Activated CD8-positive, alpha-beta T cell treated with anti-CD3 and anti-CD28 coated beads, Interleukin-2, amount 10 ng/mL, durations not matched to agents 7 days and 5 days (primary cell): ENCODE measurements around the gene CES4A. TPM values are rescaled to one million over a fixed set of nuclear protein-coding genes. Genes with fewer than 3 reads are reported as not detected.

Experiments used
- ATAC-seq: fragments of 150-1000 bp; cut with Tn5 transposase; one replicate; pipeline ENCODE4 v1.10.0; 2021; ENCODE audit warnings: moderate library complexity
- CTCF ChIA-PET: fragments of 350-600 bp; sonication (Branson Sonifier 250); formaldehyde crosslinking; loops from one replicate; lab custom pipeline; 2021; ENCODE audit warnings: antibody characterized with exemption; lab: Charles Lee
- POLR2A ChIA-PET: fragments of 350-600 bp; sonication (Branson Sonifier 250); formaldehyde crosslinking; loops from one replicate; lab custom pipeline; 2021; ENCODE audit warnings: antibody characterized with exemption; lab: Charles Lee
- DNase-seq: peaks from one replicate; pipeline ENCODE4 v3.0.0-alpha.2; 2020
- H3K27ac Mint-ChIP-seq: one replicate; pipeline ENCODE4 v1.8.0; 2021; ENCODE audit warnings: mild to moderate bottlenecking, mixed read lengths
- H3K27me3 Mint-ChIP-seq: one replicate; pipeline ENCODE4 v1.8.0; 2021; ENCODE audit warnings: low read depth, mixed read lengths
- H3K36me3 Mint-ChIP-seq: one replicate; pipeline ENCODE4 v1.8.0; 2021; ENCODE audit warnings: low read depth, mixed read lengths
- H3K4me1 Mint-ChIP-seq: one replicate; pipeline ENCODE4 v1.8.0; 2021; ENCODE audit warnings: low read depth, mixed read lengths
- H3K4me3 Mint-ChIP-seq: one replicate; pipeline ENCODE4 v1.8.0; 2021; ENCODE audit warnings: mild to moderate bottlenecking, mixed read lengths
- H3K9me3 Mint-ChIP-seq: one replicate; pipeline ENCODE4 v1.8.0; 2022; ENCODE audit warnings: mixed read lengths; ENCODE audit not compliant: insufficient read depth
- total RNA-seq, 2 experiments: library from RNA; stranded (reverse); gene quantifications; one replicate each; pipeline ENCODE4 v1.2.3, GENCODE V29; 2021

The CES4A gene
- total RNA-seq, 2 experiments from 2014 or later, result 10.5 to 12.0 TPM

DNA sequence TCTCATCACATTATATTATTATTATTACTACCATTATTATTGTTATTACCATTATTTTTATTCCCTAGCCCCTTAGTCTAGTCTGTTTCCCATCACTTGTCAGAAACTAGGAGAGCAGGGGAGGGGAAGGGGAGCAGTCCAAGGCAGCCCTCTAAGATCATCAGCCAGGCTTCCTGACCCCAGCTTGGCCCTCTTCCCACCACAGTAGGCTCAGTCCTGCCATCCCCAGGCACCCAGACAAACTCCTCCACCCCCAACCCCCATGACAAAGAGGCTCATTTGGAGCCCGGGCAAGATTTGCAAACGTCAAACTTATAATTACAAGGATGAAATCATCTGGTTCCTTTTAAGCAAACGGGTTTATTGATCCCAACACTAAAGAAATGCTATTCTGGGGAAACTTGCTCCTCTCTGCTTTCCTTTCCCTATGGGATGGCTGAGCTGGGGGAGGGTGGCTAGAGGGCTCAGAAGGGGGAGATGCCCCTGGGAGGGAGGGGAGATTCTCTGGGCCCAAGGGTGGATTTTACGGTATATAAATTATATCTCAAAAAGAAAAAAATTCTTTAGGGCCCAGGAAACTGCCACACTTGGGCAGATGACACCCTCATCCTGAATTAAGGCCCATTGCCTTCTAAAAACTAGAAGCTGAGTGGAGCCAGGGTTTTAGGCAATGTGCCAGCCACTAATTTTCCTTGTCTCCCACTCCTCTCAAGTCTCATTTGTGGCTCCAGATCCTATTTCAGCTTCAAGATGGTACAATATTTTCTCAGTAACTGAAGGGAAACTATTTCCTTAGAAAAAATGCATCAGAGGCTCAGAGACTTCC is 36.2 kb downstream of the CES4A start:
- DNase-seq, result peak; percentile 17
- no peaks in the 10 kb centered on the region for H3K9me3 Mint-ChIP-seq
- peaks cover 32% of the 10 kb centered on the region for H3K4me1 Mint-ChIP-seq
- ChIA-PET CTCF (interaction anchor here (1.1 to 4.3 kb wide), 6 partner anchors 11 to 136 kb away, joined by 3 to 17 read pairs (median 4); partner anchors contain the start of genes FBXL8 and TRADD), POLR2A (interaction anchor here (0.6 kb wide), 1 partner anchor 11 kb away, joined by 3 read pairs; no protein-coding TSS in a partner anchor)
- no peak overlapping the region for H3K4me3 Mint-ChIP-seq
- no peaks in the 10 kb centered on the region for H3K27me3 Mint-ChIP-seq
- peak overlapping the region; percentile 81 for H3K27ac Mint-ChIP-seq
- H3K36me3 Mint-ChIP-seq, result no peaks in the 10 kb centered on the region
- ATAC-seq, result no peak

DNA sequence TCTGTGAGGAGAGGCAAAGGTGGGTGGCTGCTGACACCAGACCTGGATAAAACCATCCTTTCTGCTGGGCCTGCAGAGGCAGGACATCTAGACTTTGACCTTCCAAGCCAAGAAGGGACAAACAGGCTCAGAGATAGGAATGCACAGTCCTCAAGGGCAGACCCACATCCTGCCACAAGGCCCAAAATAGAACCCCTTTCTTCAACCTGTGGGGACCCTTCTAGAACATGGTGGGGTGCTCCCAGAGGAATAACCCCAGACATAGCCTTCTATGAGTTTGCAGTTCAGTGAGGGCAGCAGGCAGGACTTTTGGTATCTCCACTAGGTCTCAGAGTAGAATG is 36.8 kb downstream of the CES4A start:
- Mint-ChIP-seq H3K27me3 (no peaks in the 10 kb centered on the region), H3K4me1 (peaks cover 35% of the 10 kb centered on the region), H3K36me3 (peaks cover 4% of the 10 kb centered on the region), H3K9me3 (no peaks in the 10 kb centered on the region), H3K4me3 (no peak overlapping the region), H3K27ac (peak overlapping the region; percentile 81)
- ChIA-PET POLR2A (no interaction called here), CTCF (interaction anchor here (1.1 to 4.3 kb wide), 6 partner anchors 12 to 135 kb away, joined by 3 to 17 read pairs (median 4); partner anchors contain the start of genes FBXL8 and TRADD)
- DNase-seq (peak; percentile 22), ATAC-seq (no peak)

DNA sequence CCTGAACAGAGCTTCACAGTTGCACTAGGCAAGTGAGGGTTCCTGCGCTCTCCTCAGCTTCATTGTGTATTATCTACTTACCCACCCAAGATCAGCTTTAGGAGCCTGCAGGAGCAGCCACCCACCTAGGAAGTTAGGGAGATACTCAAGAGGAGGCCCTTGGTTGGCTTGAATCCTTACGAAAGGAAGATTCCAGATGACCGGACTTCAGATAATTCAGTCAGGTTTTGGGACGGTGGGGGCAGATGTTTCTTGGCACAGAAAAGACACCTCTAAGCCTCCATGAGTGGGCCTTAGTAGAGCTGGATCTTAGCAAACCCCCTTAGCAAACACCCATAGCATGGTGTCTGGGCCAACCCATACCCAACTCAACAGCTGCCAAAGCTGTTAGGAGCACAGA is 38.2 kb downstream of the CES4A start:
- Mint-ChIP-seq H3K4me1 (peaks cover 47% of the 10 kb centered on the region), H3K4me3 (no peak overlapping the region), H3K27ac (no peak overlapping the region), H3K27me3 (no peaks in the 10 kb centered on the region), H3K9me3 (no peaks in the 10 kb centered on the region), H3K36me3 (peaks cover 17% of the 10 kb centered on the region)
- ChIA-PET POLR2A (interaction anchor here (0.6 to 2.1 kb wide), 4 partner anchors 14 to 68 kb away, joined by 3 to 10 read pairs (median 3); no protein-coding TSS in a partner anchor), CTCF (interaction anchor here (1.0 to 5.9 kb wide), 6 partner anchors 9 to 129 kb away, joined by 3 to 66 read pairs (median 5); no protein-coding TSS in a partner anchor)
- DNase-seq (peak; percentile 20), ATAC-seq (no peak)

DNA sequence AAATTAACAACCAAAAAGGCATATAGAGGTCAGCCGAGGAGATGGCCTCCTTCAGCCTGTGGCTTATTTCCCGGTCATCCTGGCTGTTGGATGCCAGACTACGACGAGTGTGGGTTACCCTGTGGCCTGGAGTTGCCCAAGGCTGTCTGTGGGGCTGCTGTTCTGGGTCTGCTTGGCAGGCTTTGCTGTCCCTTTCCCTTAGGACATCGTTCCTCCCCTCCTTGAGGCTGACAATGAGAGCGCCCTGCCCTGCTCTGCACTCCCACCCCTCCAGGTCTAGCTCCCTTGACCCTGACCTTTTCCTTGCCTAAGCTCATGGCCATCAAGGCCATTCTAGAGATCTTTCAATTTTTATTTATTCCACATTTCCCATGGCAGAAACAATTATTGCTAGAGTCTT is 38.7 kb downstream of the CES4A start:
- peaks cover 21% of the 10 kb centered on the region for H3K36me3 Mint-ChIP-seq
- H3K4me3 Mint-ChIP-seq, result peak overlapping the region; percentile 39
- POLR2A ChIA-PET, result interaction anchor here (0.6 to 2.1 kb wide), 4 partner anchors 8 to 27 kb away, joined by 3 to 18 read pairs (median 6); no protein-coding TSS in a partner anchor
- CTCF ChIA-PET, result interaction anchor here (1.0 to 5.9 kb wide), 7 partner anchors 9 to 128 kb away, joined by 3 to 66 read pairs (median 4); no protein-coding TSS in a partner anchor
- DNase-seq (peak; percentile 20), ATAC-seq (no peak)
- peak overlapping the region; percentile 39 for H3K27ac Mint-ChIP-seq
- H3K4me1 Mint-ChIP-seq, result peaks cover 51% of the 10 kb centered on the region
- H3K9me3 Mint-ChIP-seq, result no peaks in the 10 kb centered on the region
- H3K27me3 Mint-ChIP-seq, result no peaks in the 10 kb centered on the region

DNA sequence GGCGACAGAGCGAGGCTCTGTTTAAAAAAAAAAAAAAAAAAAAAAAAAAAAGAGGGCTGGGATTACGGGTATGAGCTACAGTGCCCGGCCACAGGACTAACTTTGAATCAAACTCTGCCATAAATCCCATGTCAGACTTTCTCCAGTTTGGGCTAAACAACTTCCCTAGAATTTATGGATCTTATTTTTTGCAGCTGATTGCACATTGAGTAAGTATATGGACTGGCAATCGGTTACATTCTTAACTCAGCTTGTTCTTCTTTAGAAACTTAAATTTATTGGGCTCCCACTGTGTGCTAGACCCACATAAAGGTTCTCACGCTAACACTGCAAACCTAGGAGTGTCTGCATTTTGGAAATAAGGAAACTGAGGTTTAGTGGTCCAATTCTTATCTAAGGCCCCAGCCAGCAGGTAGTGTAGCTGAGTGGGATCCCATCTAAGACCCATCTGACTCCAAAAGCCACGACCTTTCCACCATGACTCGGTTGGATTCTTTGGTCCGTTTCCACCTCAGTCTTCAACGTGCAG is 39.8 kb downstream of the CES4A start:
- H3K9me3 Mint-ChIP-seq, result no peaks in the 10 kb centered on the region
- H3K27ac Mint-ChIP-seq, result peak overlapping the region; percentile 93
- ChIA-PET POLR2A (interaction anchor here (0.7 to 3.6 kb wide), 12 partner anchors 10 to 141 kb away, joined by 3 to 35 read pairs (median 3); partner anchors contain the start of gene CES4A), CTCF (interaction anchor here (0.6 to 5.9 kb wide), 16 partner anchors 9 to 132 kb away, joined by 3 to 66 read pairs (median 4); partner anchors contain the start of genes B3GNT9, FBXL8 and TRADD)
- peak overlapping the region; percentile 95 for H3K4me3 Mint-ChIP-seq
- ATAC-seq (no peak), DNase-seq (peak; percentile 16)
- peaks cover 32% of the 10 kb centered on the region for H3K36me3 Mint-ChIP-seq
- no peaks in the 10 kb centered on the region for H3K27me3 Mint-ChIP-seq
- peaks cover 57% of the 10 kb centered on the region for H3K4me1 Mint-ChIP-seq

DNA sequence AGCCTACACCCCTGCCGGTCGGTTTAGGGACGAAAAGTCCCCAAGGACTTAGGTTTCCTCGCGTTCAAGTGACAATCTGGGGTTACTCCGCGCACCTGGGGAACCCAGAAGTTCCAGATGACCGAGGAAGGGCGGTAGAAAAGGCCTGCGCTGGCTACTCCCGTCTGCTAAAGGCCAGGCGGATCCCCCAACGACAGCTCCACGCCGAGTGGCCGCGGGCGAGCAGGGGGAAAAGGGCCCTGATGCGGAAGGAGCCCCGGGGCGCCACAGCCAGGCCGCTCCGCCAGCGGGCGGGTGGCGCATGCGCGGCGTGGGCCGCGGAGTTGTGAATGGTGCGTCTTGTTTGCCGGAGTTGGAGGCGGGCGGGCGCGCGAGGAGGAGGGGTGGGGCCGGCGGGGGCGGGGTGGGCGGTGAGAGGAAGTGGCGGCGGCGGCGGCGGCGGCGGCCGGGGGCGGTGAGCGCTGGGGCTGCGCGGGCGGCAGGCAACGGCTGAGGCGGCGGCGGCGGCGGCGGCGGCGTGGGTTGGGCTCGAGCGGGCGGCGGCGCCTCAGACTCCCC is 40.4 kb downstream of the CES4A start, which contains the start of gene CBFB:
CBFB (plus strand) TSS at position 454 of the 558 bp plus-strand sequence. CDS start 259 bp downstream, outside the sequence.
- ATAC-seq (peak; percentile 94), DNase-seq (peak; percentile 95)
- H3K9me3 Mint-ChIP-seq, result no peaks in the 10 kb centered on the region
- ChIA-PET POLR2A (interaction anchor here (0.7 to 3.6 kb wide), 13 partner anchors 10 to 141 kb away, joined by 3 to 35 read pairs (median 3); partner anchors contain the start of gene CES4A), CTCF (interaction anchor here (0.6 to 5.9 kb wide), 17 partner anchors 8 to 131 kb away, joined by 3 to 66 read pairs (median 4); partner anchors contain the start of genes B3GNT9, FBXL8 and TRADD)
- H3K4me1 Mint-ChIP-seq, result peaks cover 61% of the 10 kb centered on the region
- no peaks in the 10 kb centered on the region for H3K27me3 Mint-ChIP-seq
- peak within 1 kb of the TSS; percentile 93 for H3K27ac Mint-ChIP-seq
- H3K36me3 Mint-ChIP-seq, result peaks cover 32% of the 10 kb centered on the region
- H3K4me3 Mint-ChIP-seq, result peak within 1 kb of the TSS; percentile 95

DNA sequence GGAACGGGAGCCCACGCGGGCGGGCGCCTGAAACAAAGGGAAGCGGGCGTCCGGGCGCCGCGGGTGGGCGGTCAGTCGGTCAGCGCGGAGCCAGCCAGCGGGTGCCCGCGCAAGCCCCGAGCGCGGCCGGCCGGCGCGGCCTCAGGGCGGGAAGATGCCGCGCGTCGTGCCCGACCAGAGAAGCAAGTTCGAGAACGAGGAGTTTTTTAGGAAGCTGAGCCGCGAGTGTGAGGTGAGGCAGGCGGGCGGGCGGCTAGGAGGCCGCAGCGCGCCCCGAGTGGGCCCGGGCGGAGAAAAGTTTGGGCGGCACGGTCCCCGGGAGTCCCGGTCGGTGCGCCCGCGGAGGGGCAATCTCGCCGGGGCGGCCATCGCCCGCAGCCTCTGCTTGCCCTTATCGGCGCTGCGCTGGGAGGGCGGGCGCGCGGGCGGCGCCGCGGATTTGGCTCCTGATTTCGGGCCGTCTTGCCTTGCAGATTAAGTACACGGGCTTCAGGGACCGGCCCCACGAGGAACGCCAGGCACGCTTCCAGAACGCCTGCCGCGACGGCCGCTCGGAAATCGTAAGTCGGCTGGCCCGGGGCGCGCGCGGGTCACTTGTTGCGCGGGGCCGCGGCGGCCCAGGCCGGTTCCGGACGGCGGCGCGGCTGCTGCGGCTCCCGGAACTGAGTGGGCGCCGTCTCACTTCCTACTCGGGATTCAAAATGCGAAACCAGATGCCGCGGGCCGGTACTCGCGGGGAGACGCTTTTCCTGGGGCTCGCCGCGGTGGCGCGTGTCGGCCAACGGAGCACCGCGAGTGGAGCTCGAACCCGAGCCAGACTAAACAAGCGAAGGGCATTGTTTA is 41.1 kb downstream of the CES4A start:
- Mint-ChIP-seq H3K27me3 (no peaks in the 10 kb centered on the region), H3K27ac (peak overlapping the region; percentile 93), H3K4me1 (peaks cover 61% of the 10 kb centered on the region), H3K9me3 (no peaks in the 10 kb centered on the region), H3K36me3 (peaks cover 36% of the 10 kb centered on the region), H3K4me3 (peak overlapping the region; percentile 95)
- POLR2A ChIA-PET, result interaction anchor here (0.7 to 3.6 kb wide), 15 partner anchors 9 to 140 kb away, joined by 3 to 35 read pairs (median 4); partner anchors contain the start of genes B3GNT9, CES4A and PHAF1
- ATAC-seq (peak; percentile 31), DNase-seq (peak; percentile 67)
- CTCF ChIA-PET, result interaction anchor here (1.0 to 5.9 kb wide), 16 partner anchors 8 to 130 kb away, joined by 3 to 66 read pairs (median 4); partner anchors contain the start of genes B3GNT9, FBXL8 and TRADD

DNA sequence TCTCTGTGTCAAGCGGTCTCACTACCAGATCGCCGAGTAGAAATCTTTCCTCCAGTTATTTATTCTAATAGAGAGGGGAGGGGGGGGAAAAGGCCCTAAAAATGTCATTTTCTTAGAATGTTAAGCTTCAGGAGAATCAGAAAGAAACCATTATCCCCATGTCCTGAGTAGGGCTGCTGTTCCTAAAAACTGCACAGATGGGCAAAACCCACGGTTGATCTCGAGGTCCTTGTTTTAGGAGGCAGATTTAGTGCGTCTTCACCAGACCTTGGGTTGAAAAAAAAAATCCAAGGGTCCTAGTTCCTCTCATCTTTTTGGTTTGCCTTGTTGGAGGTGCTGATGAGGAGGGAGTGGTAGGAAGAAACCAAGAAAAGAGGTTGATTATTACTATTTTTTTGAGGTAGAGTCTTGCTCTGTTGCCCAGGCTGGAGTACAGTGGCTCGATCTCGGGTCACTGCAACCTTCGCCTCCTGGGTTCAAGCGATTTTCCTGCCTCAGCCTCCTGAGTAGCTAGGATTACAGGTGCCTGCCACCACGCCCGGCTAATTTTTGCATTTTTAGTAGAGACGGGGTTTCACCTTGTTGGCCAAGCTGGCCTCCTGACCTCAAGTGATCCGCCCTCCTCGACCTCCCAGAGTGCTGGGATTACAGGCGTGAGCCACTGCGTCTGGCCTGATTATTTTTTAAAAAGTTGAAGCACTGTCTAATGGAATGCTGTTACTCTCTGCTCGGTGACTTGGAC is 42.0 kb downstream of the CES4A start:
- CTCF ChIA-PET, result interaction anchor here (0.9 to 5.9 kb wide), 13 partner anchors 10 to 196 kb away, joined by 3 to 66 read pairs (median 4); partner anchors contain the start of genes FBXL8, TMEM208 and TRADD
- DNase-seq, result no peak
- no peaks in the 10 kb centered on the region for H3K9me3 Mint-ChIP-seq

DNA sequence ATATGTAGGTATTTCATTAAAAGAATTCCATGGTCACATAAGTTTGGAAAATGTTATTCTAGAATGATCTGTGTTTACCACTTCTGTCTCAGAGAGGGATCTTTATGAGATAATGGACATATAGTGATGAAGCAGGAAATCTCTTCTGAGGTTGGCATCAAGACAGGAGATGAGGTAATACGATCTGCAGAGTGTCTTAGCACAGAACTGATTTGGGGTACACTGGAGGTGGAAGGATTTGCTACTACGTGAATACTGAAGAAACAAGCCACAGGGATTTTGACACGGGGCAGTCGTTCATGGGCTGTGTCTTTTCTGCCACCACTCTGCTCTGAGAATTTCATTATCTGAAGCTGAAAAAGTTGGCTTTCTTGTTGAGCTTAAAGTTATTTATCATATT is 46.1 kb downstream of the CES4A start:
- DNase-seq (no peak), ATAC-seq (no peak)
- H3K4me3 Mint-ChIP-seq, result no peak overlapping the region
- H3K36me3 Mint-ChIP-seq, result peaks cover 68% of the 10 kb centered on the region
- peak overlapping the region; percentile 0 for H3K27ac Mint-ChIP-seq
- no peaks in the 10 kb centered on the region for H3K27me3 Mint-ChIP-seq
- peaks cover 61% of the 10 kb centered on the region for H3K4me1 Mint-ChIP-seq
- no peaks in the 10 kb centered on the region for H3K9me3 Mint-ChIP-seq
- ChIA-PET CTCF (interaction anchor here (1.6 to 1.7 kb wide), 2 partner anchors 17 to 74 kb away, joined by 4 to 9 read pairs; no protein-coding TSS in a partner anchor), POLR2A (interaction anchor here (0.6 kb wide), 1 partner anchor 12 kb away, joined by 3 read pairs; no protein-coding TSS in a partner anchor)

More for the DNA sequence above, 42.0 kb downstream of the CES4A start:
- peaks cover 42% of the 10 kb centered on the region for H3K36me3 Mint-ChIP-seq
- H3K27ac Mint-ChIP-seq, result peak overlapping the region; percentile 87
- no peak for ATAC-seq
- POLR2A ChIA-PET, result interaction anchor here (0.7 to 3.6 kb wide), 10 partner anchors 8 to 120 kb away, joined by 3 to 35 read pairs (median 4); partner anchors contain the start of genes B3GNT9 and PHAF1
- peak overlapping the region; percentile 95 for H3K4me3 Mint-ChIP-seq
- H3K27me3 Mint-ChIP-seq, result no peaks in the 10 kb centered on the region
- peaks cover 60% of the 10 kb centered on the region for H3K4me1 Mint-ChIP-seq
